DND-41 (cell line): ENCODE data around the gene PON3.

Experiments used
- ATAC-seq: fragments of 200-7000 bp; cut with Tn5 transposase; 3 replicates; pipeline ENCODE4 v1.9.1; 2021; ENCODE audit warnings: low read depth; ENCODE audit not compliant: insufficient read depth
- DNase-seq: peaks from one replicate; pipeline ENCODE4 v3.0.0-alpha.2; 2020
- H2AFZ ChIP-seq: 2 replicates; pipeline ENCODE4 v1.6.0; 2012; ENCODE audit warnings: low read depth, low read length
- H3K27ac ChIP-seq: 2 replicates; pipeline ENCODE4 v1.5.1; 2012; ENCODE audit warnings: low read length, inconsistent platforms
- H3K27me3 ChIP-seq: fragments of 200-600 bp; sonication (generic); 2 replicates; pipeline ENCODE4 v1.6.0; 2012; ENCODE audit warnings: low read length, mild to moderate bottlenecking, inconsistent platforms; ENCODE audit not compliant: insufficient read depth, poor library complexity
- H3K36me3 ChIP-seq: 2 replicates; pipeline ENCODE4 v1.5.1; 2012; ENCODE audit warnings: low read length, inconsistent platforms; ENCODE audit not compliant: insufficient read depth
- H3K4me1 ChIP-seq: 2 replicates; pipeline ENCODE4 v1.5.1; 2012; ENCODE audit warnings: mild to moderate bottlenecking, low read length; ENCODE audit not compliant: insufficient read depth
- H3K4me2 ChIP-seq: 2 replicates; pipeline ENCODE4 v1.6.0; 2012; ENCODE audit warnings: mild to moderate bottlenecking, moderate library complexity, low read length, inconsistent platforms; ENCODE audit not compliant: insufficient read depth
- H3K4me3 ChIP-seq, 2 experiments: fragments of 200-600 bp in 1 of 2; shearing (Covaris generic) in 1 of 2; 2 replicates each; pipeline ENCODE4 v1.5.1; 2012 to 2016; ENCODE audit warnings: inconsistent platforms in 2 of 2, low read length in 2 of 2, mild to moderate bottlenecking in 2 of 2, low read depth in 1 of 2, moderate library complexity in 1 of 2
- H3K79me2 ChIP-seq: 2 replicates; pipeline ENCODE4 v1.6.0; 2012; ENCODE audit warnings: low read length, inconsistent platforms; ENCODE audit not compliant: insufficient read depth
- H3K9ac ChIP-seq: 2 replicates; pipeline ENCODE4 v1.6.0; 2012; ENCODE audit warnings: low read depth, mild to moderate bottlenecking, inconsistent platforms, low read length, moderate library complexity
- H3K9me3 ChIP-seq: 2 replicates; pipeline ENCODE4 v1.5.1; 2012; ENCODE audit warnings: low read length, moderate library complexity, mild to moderate bottlenecking, inconsistent platforms; ENCODE audit not compliant: insufficient read depth, severe bottlenecking
- H4K20me1 ChIP-seq: 2 replicates; pipeline ENCODE4 v1.6.0; 2012; ENCODE audit warnings: low read length; ENCODE audit not compliant: insufficient read depth
- CTCF ChIP-seq: IDR thresholded peaks from 2 replicates; pipeline ENCODE4 v1.5.1; 2012; ENCODE audit warnings: borderline replicate concordance, low read length, moderate library complexity, mild to moderate bottlenecking; ENCODE audit not compliant: poor library complexity, severe bottlenecking; ENCODE audit errors: extremely low read depth
- EZH2 ChIP-seq: IDR thresholded peaks from 3 replicates; pipeline ENCODE4 v1.6.1; 2012; ENCODE audit warnings: borderline replicate concordance, low read depth, mild to moderate bottlenecking, moderate library complexity, low read length, inconsistent platforms; ENCODE audit not compliant: severe bottlenecking

PON3 gene

GRCh38 chr7:95317966-95318365, 78.2 kb downstream of the PON3 start:
- TF ChIP-seq CTCF = no peak
- no peak for TF ChIP-seq EZH2
- DNase-seq (no peak), ATAC-seq (no peak)
- Histone ChIP-seq H3K79me2 (no peaks in the 10 kb centered on the region), H3K4me3 (no peak overlapping the region), H3K9ac (no peak overlapping the region), H3K27ac (no peak overlapping the region), H3K36me3 (no peaks in the 10 kb centered on the region), H3K4me2 (no peak overlapping the region), H2AFZ (no peak overlapping the region), H4K20me1 (no peaks in the 10 kb centered on the region), H3K9me3 (no peaks in the 10 kb centered on the region), H3K4me1 (no peaks in the 10 kb centered on the region), H3K27me3 (no peaks in the 10 kb centered on the region)

DNA sequence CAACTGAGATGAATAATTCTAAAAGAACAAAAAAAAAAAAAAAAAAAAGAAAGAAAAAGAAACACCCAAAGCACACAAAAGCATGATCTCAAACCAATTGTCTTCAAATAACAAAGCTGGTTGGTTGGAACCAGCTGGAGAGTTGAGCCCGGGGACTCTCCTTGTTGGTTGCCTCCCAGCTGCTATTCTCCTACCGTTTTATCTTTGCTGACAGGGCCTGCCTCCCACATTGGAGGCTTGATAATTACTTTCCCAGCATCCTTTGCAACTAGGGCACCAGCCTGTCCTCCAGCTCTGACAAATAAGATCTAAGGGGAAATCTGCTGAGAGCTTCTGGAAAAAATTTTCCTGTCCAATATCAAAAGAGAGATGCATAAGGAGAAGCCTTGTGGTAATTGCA, 78.6 kb downstream of the PON3 start:
- Histone ChIP-seq H3K9ac (no peak overlapping the region), H2AFZ (no peak overlapping the region), H3K27ac (no peak overlapping the region), H3K4me1 (no peaks in the 10 kb centered on the region), H3K4me2 (no peak overlapping the region), H3K79me2 (no peaks in the 10 kb centered on the region), H3K4me3 (no peak overlapping the region), H4K20me1 (no peaks in the 10 kb centered on the region), H3K27me3 (no peaks in the 10 kb centered on the region), H3K9me3 (no peaks in the 10 kb centered on the region), H3K36me3 (no peaks in the 10 kb centered on the region)
- no peak for TF ChIP-seq EZH2
- TF ChIP-seq CTCF = no peak
- no peak for DNase-seq
- ATAC-seq = no peak

- DNase-seq = no peak
- H3K27me3 ChIP-seq = no peaks in the 10 kb centered on the region
- H2AFZ ChIP-seq = no peak overlapping the region
- no peak overlapping the region for H3K4me3 ChIP-seq
- H3K27ac ChIP-seq = no peak overlapping the region
- ATAC-seq = no peak
- no peak for TF ChIP-seq EZH2
- no peak for TF ChIP-seq CTCF
- H3K4me1 ChIP-seq = no peaks in the 10 kb centered on the region
- no peaks in the 10 kb centered on the region for H3K79me2 ChIP-seq
- no peaks in the 10 kb centered on the region for H3K9me3 ChIP-seq
- no peak overlapping the region for H3K9ac ChIP-seq
- H4K20me1 ChIP-seq = no peaks in the 10 kb centered on the region
- H3K36me3 ChIP-seq = no peaks in the 10 kb centered on the region
- H3K4me2 ChIP-seq = no peak overlapping the region
Measured at GRCh38 chr7:95316588-95316987, 79.6 kb downstream of the PON3 start.

- no peak for TF ChIP-seq CTCF
- no peak for TF ChIP-seq EZH2
- Histone ChIP-seq H3K27ac (no peak overlapping the region), H4K20me1 (no peaks in the 10 kb centered on the region), H3K4me1 (no peaks in the 10 kb centered on the region), H3K9me3 (no peaks in the 10 kb centered on the region), H3K9ac (no peak overlapping the region), H3K27me3 (no peaks in the 10 kb centered on the region), H3K79me2 (no peaks in the 10 kb centered on the region), H3K4me3 (no peak overlapping the region), H3K4me2 (no peak overlapping the region), H2AFZ (no peak overlapping the region), H3K36me3 (no peaks in the 10 kb centered on the region)
- DNase-seq (no peak), ATAC-seq (no peak)
Measured at GRCh38 chr7:95312561-95312960, 83.6 kb downstream of the PON3 start.
